Measurements from ENCODE around the gene MYO1C. TPM values are rescaled to one million over a fixed set of nuclear protein-coding genes. Genes with fewer than 3 reads are reported as not detected.
"Not testable (repeated sequence)": the region's sequence is repeated elsewhere in the genome, so short reads cannot be mapped to it uniquely, and the experiment has no call there.

The MYO1C gene
- total RNA-seq, 6 experiments from 2014 or later, result 310 to 400 (median 328) TPM

DNA sequence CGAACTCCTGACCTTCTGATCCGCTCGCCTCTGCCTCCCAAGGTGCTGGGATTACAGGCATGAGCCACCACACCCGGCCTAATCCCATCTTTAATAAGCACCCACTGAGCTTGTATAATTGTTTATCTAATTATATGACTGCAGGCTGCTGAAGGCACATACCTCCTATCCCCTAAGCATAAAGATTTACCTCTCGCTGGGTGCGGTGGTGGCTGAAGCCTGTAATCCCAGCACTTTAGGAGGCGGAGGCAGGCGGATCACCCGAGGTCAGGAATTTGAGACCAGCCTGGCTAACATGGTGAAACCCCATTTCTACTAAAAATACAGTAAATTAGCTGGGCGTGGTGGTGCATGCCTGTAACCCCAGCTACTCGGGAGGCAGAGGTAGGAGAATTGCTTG lies 72.3 kb downstream of the MYO1C start:
- Mint-ChIP-seq H3K27ac (no peak overlapping the region), H3K4me3 (no peak overlapping the region), H3K27me3 (ENCODE audit: insufficient read depth) (no peaks in the 10 kb centered on the region), H3K36me3 (ENCODE audit: low read depth) (peaks cover 22% of the 10 kb centered on the region), H3K9me3 (no peaks in the 10 kb centered on the region), H3K4me1 (ENCODE audit: low read depth) (peaks cover 32% of the 10 kb centered on the region)
- DNase-seq, result no peak
- no peak for TF ChIP-seq CTCF (IDR thresholded peaks at IDR 0.05)

- not testable (repeated sequence) for H3K4me3 Mint-ChIP-seq; H3K9me3 Mint-ChIP-seq; DNase-seq; H3K27me3 Mint-ChIP-seq (ENCODE audit: insufficient read depth); H3K27ac Mint-ChIP-seq
- Mint-ChIP-seq H3K4me1 (ENCODE audit: low read depth) (peaks cover 32% of the 10 kb centered on the region), H3K36me3 (ENCODE audit: low read depth) (peaks cover 29% of the 10 kb centered on the region)
These were observed 74.0 kb downstream of the MYO1C start for GRCh38 chr17:1418476-1418875.

DNA sequence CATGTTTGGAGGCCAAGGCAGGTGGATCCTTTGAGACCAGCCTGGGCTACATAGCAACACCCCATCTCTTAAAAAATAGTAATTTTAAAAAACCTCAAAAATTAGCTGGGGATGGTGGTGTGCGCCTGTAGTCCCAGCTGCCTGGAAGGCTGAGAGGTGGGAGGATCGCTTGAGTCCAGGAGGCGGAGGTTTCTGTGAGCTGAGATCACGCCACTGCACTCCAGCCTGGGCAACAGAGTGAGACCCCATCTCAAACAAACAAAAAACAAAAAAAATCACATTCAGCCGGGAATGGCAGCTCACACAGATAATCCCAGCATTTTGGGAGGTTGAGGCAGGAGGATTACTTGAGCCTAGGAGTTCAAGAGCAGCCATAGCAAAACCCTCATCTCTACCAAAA lies 76.1 kb downstream of the MYO1C start:
- peaks cover 19% of the 10 kb centered on the region for H3K4me1 Mint-ChIP-seq (ENCODE audit: low read depth)
- peaks cover 18% of the 10 kb centered on the region for H3K36me3 Mint-ChIP-seq (ENCODE audit: low read depth)
- no peak overlapping the region for H3K4me3 Mint-ChIP-seq
- TF ChIP-seq CTCF (IDR thresholded peaks at IDR 0.05), result no peak
- no peak overlapping the region for H3K27ac Mint-ChIP-seq
- DNase-seq, result no peak
- no peaks in the 10 kb centered on the region for H3K9me3 Mint-ChIP-seq
- H3K27me3 Mint-ChIP-seq (ENCODE audit: insufficient read depth), result peaks cover 4% of the 10 kb centered on the region

DNA sequence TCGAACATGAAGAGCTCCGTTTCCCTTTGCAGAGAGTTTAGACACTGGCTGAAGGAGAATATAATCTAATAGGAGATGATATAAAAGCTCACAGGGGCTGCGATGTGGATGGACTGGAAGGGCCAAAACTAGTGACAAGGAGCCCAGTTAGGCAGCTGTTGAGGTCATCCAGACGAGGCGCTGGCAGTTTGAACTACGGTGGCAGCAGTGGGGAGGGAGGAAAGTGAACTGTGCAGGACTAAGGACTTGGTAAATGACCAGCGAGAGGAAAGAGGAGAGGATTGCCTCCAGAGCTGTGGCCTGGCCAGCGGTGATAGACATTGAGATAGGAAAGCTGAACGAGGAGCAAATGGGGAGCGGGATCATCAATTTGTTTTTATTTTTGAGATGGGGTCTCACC lies 77.9 kb downstream of the MYO1C start:
- DNase-seq, result no peak
- peaks cover 14% of the 10 kb centered on the region for H3K4me1 Mint-ChIP-seq (ENCODE audit: low read depth)
- H3K4me3 Mint-ChIP-seq, result 0 out of 2 replicates have a peak overlapping the region, but pooled peaks have one; percentile 1
- peaks cover 13% of the 10 kb centered on the region for H3K36me3 Mint-ChIP-seq (ENCODE audit: low read depth)
- H3K9me3 Mint-ChIP-seq, result no peaks in the 10 kb centered on the region
- no peak overlapping the region for H3K27ac Mint-ChIP-seq
- TF ChIP-seq CTCF (IDR thresholded peaks at IDR 0.05), result no peak
- peaks cover 4% of the 10 kb centered on the region for H3K27me3 Mint-ChIP-seq (ENCODE audit: insufficient read depth)

Other genes starting within 250 kb of the MYO1C start
- gene BHLHA9, start 222.2 kb downstream of the MYO1C start, total RNA-seq (2021; fragmentation: NEBNext Ultra II Directional; extraction: Animal tissue kit (Norgen Biotek cat#: 25700)), result not detected
- not detected for gene TRARG1, start 213.0 kb downstream of the MYO1C start, total RNA-seq (2021; fragmentation: NEBNext Ultra II Directional; extraction: Animal tissue kit (Norgen Biotek cat#: 25700))
- gene YWHAE, start 92.5 kb downstream of the MYO1C start, total RNA-seq (2021; fragmentation: NEBNext Ultra II Directional; extraction: Animal tissue kit (Norgen Biotek cat#: 25700)), result 100 to 1,000 TPM; 713 to 967 (median 844) TPM
- 10 to 100 TPM; 71.1 to 83.1 (median 77.5) TPM for gene CRK, start 36.5 kb downstream of the MYO1C start, total RNA-seq (2021; fragmentation: NEBNext Ultra II Directional; extraction: Animal tissue kit (Norgen Biotek cat#: 25700))
- gene INPP5K, start 23.9 kb upstream of the MYO1C start, total RNA-seq (2021; fragmentation: NEBNext Ultra II Directional; extraction: Animal tissue kit (Norgen Biotek cat#: 25700)), result 10 to 100 TPM; 18.2 to 23.5 (median 20.3) TPM
- gene PITPNA, start 70.1 kb upstream of the MYO1C start, total RNA-seq (2021; fragmentation: NEBNext Ultra II Directional; extraction: Animal tissue kit (Norgen Biotek cat#: 25700)), result 10 to 100 TPM; 59.5 to 75.9 (median 67.7) TPM
- gene SLC43A2, start 136.1 kb upstream of the MYO1C start, total RNA-seq (2021; fragmentation: NEBNext Ultra II Directional; extraction: Animal tissue kit (Norgen Biotek cat#: 25700)), result 10 to 100 TPM in 1 of 6 experiments, 1 to 10 TPM in 5; 6.4 to 11.2 (median 6.9) TPM
- under 1 TPM; 0.09 to 0.38 (median 0.21) TPM for gene SCARF1, start 153.0 kb upstream of the MYO1C start, total RNA-seq (2021; fragmentation: NEBNext Ultra II Directional; extraction: Animal tissue kit (Norgen Biotek cat#: 25700))
- 1 to 10 TPM; 4.6 to 6.5 (median 5.0) TPM for gene RILP, start 157.2 kb upstream of the MYO1C start, total RNA-seq (2021; fragmentation: NEBNext Ultra II Directional; extraction: Animal tissue kit (Norgen Biotek cat#: 25700))
- 100 to 1,000 TPM; 224 to 285 (median 248) TPM for gene PRPF8, start 192.2 kb upstream of the MYO1C start, total RNA-seq (2021; fragmentation: NEBNext Ultra II Directional; extraction: Animal tissue kit (Norgen Biotek cat#: 25700))
- 1 to 10 TPM; 2.7 to 3.8 (median 3.2) TPM for gene TLCD2, start 217.7 kb upstream of the MYO1C start, total RNA-seq (2021; fragmentation: NEBNext Ultra II Directional; extraction: Animal tissue kit (Norgen Biotek cat#: 25700))
- 10 to 100 TPM; 12.5 to 18.1 (median 13.2) TPM for gene WDR81, start 232.0 kb upstream of the MYO1C start, total RNA-seq (2021; fragmentation: NEBNext Ultra II Directional; extraction: Animal tissue kit (Norgen Biotek cat#: 25700))

Measured in HFFc6 (cell line).